Nephron progenitor cell (in vitro differentiated cells): ENCODE measurements around the gene PDCD1LG2.

Experiments used
- DNase-seq: peaks from one replicate; pipeline ENCODE4 v3.0.0; 2021
- H3K27ac Mint-ChIP-seq: 2 replicates; pipeline ENCODE4 v1.8.0; 2021; ENCODE audit warnings: mild to moderate bottlenecking, moderate library complexity, mixed read lengths
- H3K27me3 Mint-ChIP-seq: 2 replicates; pipeline ENCODE4 v1.8.0; 2021; ENCODE audit warnings: mild to moderate bottlenecking, low read depth, mixed read lengths; ENCODE audit not compliant: poor library complexity
- H3K36me3 Mint-ChIP-seq: 2 replicates; pipeline ENCODE4 v1.8.0; 2021; ENCODE audit warnings: low read depth, mixed read lengths
- H3K4me1 Mint-ChIP-seq: 2 replicates; pipeline ENCODE4 v1.8.0; 2021; ENCODE audit warnings: mixed read lengths
- H3K4me3 Mint-ChIP-seq: 2 replicates; pipeline ENCODE4 v1.8.0; 2021; ENCODE audit warnings: mild to moderate bottlenecking, moderate library complexity, mixed read lengths
- H3K9me3 Mint-ChIP-seq: 2 replicates; pipeline ENCODE4 v1.8.0; 2021; ENCODE audit warnings: mild to moderate bottlenecking, moderate library complexity, mixed read lengths
- CTCF ChIP-seq: fragments of 200-600 bp; sonication (generic); IDR thresholded peaks from 2 replicates; pipeline ENCODE4 v1.5.0; 2021; ENCODE audit warnings: antibody characterized with exemption

PDCD1LG2 gene

DNA sequence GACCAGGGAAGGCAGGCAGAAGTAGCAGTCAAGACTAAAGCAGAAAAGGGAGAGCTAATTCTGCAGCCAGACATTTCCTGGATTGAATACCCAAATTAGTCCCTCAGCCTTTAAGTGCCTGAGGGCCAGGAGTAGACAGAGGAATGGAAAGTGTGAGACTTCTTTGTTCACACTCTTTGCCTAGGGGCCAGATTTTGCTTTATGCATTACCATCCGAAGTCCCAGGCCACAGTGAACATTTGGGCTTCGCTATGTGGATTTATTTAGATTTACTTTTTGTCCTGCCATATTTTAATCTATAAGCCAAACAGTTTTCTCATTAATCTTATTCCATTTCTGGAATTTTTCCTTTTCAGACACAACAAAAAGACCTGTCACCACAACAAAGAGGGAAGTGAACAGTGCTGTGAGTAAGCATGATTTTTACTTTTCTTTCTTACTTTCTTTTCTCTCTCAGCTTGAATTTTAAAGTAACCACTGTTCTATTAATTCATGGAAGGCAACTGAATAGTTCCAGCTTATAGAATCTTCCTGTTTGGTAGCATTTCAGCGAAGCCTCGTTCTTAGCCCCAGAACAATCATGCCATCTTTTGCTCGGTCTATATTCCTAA, 52.6 kb downstream of the PDCD1LG2 start:
- Mint-ChIP-seq H3K27ac (no peak overlapping the region), H3K9me3 (peaks cover 3% of the 10 kb centered on the region)
- DNase-seq: no peak

GRCh38 chr9:5563417-5563815, 53.1 kb downstream of the PDCD1LG2 start:
- Mint-ChIP-seq H3K27me3 (no peaks in the 10 kb centered on the region), H3K9me3 (peaks cover 3% of the 10 kb centered on the region), H3K27ac (peak overlapping the region; percentile 12), H3K4me1 (peaks cover 5% of the 10 kb centered on the region), H3K36me3 (no peaks in the 10 kb centered on the region), H3K4me3 (no peak overlapping the region)
- no peak for TF ChIP-seq CTCF
- no peak for DNase-seq

More for the DNA sequence above, 52.6 kb downstream of the PDCD1LG2 start:
- Mint-ChIP-seq H3K27me3 (no peaks in the 10 kb centered on the region), H3K4me3 (no peak overlapping the region), H3K36me3 (no peaks in the 10 kb centered on the region), H3K4me1 (peaks cover 5% of the 10 kb centered on the region)
- TF ChIP-seq CTCF: no peak

DNA sequence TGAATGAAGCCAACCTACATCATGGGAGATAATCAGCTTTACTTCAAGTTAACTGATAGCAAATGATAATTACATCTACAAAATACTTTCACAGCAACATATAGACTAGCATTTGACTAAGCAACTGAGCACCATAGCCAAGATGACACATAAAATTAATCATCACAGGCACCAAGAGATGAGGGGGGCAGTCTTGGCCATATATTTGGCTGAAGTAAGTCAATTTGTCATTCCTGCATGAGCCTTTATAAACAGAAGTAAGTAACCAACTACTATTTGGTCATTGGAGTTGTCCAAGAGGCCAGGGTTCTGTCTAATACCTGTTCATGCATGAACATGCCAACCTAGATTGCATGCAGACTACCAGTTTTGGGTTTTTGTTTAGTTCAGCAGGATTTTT, 53.6 kb downstream of the PDCD1LG2 start:
- Mint-ChIP-seq H3K27me3 (no peaks in the 10 kb centered on the region), H3K27ac (no peak overlapping the region), H3K36me3 (no peaks in the 10 kb centered on the region), H3K9me3 (peaks cover 3% of the 10 kb centered on the region), H3K4me1 (peaks cover 5% of the 10 kb centered on the region), H3K4me3 (no peak overlapping the region)
- TF ChIP-seq CTCF: no peak
- no peak for DNase-seq

- Mint-ChIP-seq H3K4me3 (no peak overlapping the region), H3K4me1 (peaks cover 5% of the 10 kb centered on the region), H3K9me3 (peaks cover 3% of the 10 kb centered on the region), H3K27ac (no peak overlapping the region), H3K27me3 (no peaks in the 10 kb centered on the region), H3K36me3 (no peaks in the 10 kb centered on the region)
- TF ChIP-seq CTCF: no peak
- no peak for DNase-seq
Measured at GRCh38 chr9:5566054-5566618, 55.8 kb downstream of the PDCD1LG2 start.

- Mint-ChIP-seq H3K4me3 (no peak overlapping the region), H3K36me3 (no peaks in the 10 kb centered on the region), H3K27me3 (no peaks in the 10 kb centered on the region), H3K27ac (no peak overlapping the region), H3K9me3 (no peaks in the 10 kb centered on the region), H3K4me1 (peaks cover 5% of the 10 kb centered on the region)
- no peak for TF ChIP-seq CTCF
- DNase-seq: no peak
Measured at GRCh38 chr9:5568868-5569267, 58.5 kb downstream of the PDCD1LG2 start.

DNA sequence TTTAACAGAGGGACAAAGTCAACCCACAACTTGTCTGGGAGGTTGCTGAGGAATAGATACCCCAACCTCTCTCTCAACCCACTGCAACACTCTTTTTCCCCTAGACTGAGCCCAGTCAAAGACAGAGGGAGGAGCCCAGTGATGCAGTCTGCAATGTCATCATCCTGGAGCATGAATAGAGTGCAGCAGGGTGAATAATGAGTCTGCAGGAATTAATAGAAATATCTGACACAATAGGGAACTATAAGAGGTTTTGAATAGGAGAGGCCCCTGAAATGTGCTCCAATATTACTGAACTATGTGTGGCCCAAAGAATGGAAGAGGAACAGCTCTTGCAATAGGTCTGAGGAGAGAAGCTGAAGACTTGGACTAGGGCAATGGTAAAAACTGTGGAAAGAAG, 59.1 kb downstream of the PDCD1LG2 start:
- no peak for TF ChIP-seq CTCF
- no peak for DNase-seq
- no peak overlapping the region for H3K4me3 Mint-ChIP-seq
- no peaks in the 10 kb centered on the region for H3K27me3 Mint-ChIP-seq
- no peak overlapping the region for H3K27ac Mint-ChIP-seq
- peaks cover 5% of the 10 kb centered on the region for H3K4me1 Mint-ChIP-seq
- no peaks in the 10 kb centered on the region for H3K9me3 Mint-ChIP-seq
- no peaks in the 10 kb centered on the region for H3K36me3 Mint-ChIP-seq
